GM18499 (cell line): Measurements from ENCODE around the gene RHOT1.
"Not testable (repeated sequence)": the region's sequence is repeated elsewhere in the genome, so short reads cannot be mapped to it uniquely, and the experiment has no call there.

Experiments used
- ATAC-seq: cut with Tn5 transposase; IDR thresholded peaks from one replicate; pipeline ENCODE4 v1.9.1; 2021; ENCODE audit warnings: moderate number of reproducible peaks; ENCODE audit not compliant: insufficient read depth, unreplicated experiment

The RHOT1 gene

DNA sequence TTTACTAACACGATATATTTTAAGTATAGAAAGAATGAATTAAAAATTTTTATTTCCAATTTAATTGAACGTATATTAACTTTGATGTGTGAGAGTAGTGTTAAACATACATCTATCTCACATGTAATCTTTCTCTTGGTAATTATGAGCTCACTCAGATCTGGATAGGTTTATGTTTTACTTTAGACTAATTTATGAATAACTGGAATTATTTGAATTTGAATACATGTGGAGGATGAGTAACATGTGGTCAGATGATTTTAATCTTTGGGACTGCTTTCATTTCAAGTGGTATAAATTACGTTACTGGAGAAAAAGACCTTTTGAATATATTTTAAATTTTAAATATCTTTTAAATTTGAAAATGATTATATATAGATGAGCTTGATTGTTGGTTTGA is 73.4 kb downstream of the RHOT1 start:
- ATAC-seq: no peak

DNA sequence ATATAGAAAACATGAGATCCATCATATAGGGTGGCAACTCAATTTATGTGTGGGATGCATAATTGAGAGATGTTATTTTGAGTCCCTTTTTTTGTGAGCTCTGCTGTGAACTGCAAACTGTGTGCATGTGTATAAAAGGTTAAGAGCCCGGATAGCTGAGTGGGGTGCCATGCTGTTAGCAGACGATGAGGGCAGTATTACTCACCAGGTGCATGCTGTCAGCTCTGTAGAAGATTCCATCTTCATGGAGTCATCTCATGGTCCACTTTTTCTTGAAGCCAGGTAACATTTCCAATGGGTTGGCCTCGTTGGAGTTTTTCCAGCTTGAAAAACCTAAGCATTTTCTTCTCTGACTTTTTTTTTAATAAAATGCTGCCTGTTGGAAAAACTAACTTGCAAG is 80.3 kb downstream of the RHOT1 start:
- ATAC-seq: no peak

DNA sequence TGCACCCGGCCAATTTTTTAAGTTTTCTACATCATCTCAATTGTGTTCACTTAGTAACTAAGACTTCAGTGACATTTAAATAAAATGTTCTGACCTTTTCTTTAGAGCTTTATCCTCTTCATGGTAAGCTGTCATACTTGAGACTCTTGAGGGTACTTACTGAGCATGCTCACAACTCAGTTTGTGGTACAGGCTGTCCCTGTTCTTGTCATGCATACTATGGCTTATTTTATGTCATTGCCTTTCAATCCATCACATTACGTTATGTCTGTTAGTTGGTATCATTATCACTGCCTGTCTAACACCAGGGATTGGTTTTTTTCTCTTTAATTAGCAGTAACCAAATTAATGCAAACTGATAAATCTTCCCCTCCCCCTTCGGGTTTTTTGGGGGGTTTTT is 81.4 kb downstream of the RHOT1 start:
- ATAC-seq: no peak

DNA sequence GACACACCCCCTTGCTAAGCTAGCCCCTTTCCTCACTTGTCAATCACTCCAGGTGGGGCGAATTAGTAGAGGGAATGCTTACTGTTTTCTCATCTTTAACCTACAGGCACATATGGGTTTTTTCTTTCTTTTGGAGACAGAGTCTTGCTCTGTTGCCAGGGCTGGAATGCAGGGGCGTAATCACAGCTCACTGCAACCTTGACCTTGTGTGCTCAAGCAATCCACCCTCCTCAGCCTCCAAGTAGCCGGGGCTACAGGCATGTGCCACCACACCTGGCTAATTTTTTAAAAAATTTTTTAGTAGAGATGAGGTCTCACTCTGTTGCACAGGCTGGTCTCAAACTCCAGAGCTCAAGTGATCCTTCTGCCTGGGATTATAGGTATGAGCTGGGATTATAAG is 84.6 kb downstream of the RHOT1 start:
- ATAC-seq: no peak

DNA sequence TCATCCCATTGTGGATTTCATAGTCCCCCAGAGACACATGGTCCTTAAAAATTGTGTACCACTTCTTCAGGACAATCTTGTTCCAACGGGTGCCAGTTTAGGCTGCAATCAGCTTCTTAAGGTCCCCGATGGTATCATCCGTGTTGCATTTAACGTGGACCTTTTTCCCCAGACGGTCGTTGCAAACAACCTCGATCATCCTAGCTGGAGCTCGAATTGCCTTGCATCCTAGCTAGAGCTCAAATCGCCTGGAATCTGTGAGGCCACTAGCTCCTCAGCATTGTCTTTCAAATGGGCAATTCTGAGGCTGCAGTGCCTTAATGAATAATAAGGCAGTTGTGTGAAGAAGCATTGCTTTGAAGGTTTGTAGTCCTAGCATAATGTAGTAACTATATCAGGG is 85.6 kb downstream of the RHOT1 start:
- ATAC-seq: no peak

DNA sequence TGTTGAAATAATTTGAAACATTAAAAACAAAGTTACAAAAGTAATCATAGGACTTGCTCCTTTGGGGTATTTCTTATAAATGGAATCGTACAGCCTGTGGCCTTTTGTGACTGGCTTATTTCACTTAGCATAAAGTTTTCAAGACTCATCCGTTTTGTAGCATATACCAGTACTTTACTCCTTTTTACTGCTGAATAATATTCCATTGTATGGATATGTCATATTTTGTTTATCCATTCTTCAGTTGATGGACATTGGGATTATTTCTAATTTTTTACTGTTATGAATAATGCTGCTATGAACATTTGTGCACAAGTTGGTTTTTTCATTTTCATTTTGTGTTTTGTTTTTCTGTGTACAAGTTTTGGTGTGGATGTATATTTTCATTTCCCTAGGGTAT is 93.3 kb downstream of the RHOT1 start:
- no peak for ATAC-seq

DNA sequence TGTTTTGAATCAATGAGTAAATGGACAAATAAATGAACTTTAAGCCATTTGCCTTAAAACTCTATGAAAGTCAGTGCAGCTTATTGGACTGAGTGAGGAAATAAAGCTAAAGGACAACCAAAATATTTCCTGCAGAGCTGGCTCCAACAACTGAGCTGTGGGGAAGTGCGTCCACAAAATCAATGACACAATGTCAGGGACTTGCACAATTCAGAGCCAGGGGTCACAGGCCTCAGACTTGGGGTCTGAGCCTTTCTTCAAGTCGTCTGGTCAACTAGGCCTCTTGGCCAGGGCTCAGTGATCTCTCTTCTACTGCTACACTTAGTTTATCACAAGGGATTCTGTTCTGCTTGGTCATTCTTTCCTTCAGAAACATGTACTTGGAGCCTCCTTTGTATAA is 97.2 kb downstream of the RHOT1 start:
- no peak for ATAC-seq

DNA sequence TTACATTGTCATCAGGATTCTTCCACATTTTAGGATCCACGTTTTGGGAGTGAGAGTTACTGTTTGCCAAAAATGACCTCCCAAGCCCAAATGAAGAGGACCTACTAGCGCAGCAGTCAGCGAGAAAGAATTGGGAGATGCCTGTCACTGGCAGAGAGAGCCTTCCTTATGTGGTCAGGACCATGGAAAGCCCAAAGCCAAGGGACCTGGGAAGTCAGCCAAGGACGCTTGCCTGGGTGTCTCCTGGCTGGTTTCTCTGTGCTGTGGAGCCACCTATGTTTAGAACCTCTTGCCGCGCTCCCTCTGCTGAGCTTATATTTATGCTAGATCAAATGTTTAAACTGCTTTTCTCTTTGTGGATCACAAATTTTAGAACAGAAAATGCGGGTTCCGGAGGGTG is 98.4 kb downstream of the RHOT1 start:
- no peak for ATAC-seq

DNA sequence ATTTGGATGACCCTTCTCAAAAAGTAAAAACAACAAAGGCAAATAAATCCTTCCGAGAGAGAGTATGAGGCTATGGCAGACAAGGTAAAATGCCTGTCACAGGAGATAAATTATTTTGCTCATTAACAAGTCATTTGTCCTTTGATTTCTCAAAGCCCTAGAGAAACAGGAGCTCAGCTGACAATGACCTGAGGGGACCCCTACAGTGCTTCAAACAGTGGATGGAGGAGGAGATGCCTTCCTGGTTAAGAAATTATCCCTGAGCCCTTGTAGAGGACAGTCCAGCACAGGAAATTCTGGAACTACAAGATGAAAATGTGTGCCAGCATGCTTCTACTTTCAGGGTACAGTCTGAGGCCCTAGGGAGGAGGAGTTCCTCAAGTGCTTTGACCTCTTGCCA is 99.3 kb downstream of the RHOT1 start:
- ATAC-seq: no peak

DNA sequence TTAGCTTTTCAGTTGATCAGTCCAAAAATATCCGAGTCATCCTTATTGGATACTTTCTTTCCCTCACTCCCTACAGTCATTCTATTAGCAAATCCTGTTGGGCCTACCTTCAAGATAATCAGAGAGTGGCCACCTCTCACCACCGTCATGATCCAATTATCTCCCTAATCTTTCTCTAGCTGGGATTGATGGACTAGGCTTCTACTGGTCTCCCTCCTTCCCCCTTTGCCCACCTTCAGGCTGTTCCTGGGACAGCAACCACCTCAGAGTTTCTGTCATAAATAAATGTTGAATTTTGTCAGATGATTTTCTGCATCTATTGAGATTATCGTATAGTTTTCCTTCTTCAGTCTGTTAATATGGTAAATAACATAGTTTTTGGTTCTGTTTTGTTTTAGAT is 107.2 kb downstream of the RHOT1 start:
- ATAC-seq: no peak

DNA sequence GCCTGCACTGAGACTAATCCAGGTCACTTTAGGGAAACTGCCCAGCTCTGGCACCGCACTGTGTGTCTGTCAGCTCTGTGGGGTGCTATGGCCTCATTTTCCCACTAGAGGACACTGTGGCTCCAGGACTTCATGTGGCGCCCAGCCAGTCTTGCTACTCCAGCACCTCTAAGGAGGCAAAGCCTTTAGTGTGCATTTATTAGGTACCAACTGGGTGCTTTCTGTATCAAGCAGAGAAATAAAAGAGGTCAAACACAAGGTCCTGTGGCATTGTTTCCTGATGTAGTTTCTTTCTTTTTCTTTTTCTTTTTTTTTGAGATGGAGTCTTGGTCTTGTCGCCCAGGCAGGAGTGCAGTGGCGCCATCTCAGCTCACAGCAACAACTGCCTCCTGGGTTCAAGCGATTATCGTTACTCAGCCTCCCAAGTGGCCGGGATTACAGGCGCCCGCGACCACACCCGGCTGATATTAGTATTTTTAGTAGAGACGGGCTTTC is 110.9 kb downstream of the RHOT1 start:
- no peak for ATAC-seq

DNA sequence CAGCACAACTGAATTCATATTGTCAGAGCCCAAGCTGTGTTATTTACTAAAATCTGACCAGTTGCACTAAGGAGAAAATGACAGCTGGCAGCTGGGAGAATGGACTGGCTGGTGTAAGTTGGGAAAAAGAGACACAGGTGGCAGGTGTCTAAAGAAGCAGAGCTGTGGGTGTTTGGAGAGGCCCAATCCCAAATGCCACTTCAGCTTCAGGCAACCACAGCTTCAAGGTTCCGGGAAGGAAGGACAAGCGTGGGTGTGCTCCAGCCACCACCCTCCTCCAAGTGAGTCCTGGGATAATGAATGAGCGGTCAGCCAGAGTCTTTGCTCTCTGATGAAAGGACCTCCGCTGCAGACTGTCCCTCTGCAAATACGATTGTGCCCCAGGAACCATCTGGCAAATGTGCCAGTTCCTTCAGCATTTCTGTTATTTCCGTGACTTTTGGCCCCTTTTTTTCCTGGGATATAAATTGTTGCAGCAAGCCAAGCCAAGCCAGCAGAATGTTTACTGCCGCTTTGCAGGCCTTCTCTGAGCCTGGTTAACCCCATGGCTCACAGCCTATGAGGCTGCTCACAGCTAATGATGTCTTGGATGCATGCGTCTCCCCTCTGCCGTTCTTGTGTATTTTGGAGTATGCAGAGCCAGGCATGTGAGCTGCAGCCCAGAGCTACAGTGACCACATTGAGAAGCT is 113.9 kb downstream of the RHOT1 start:
- no peak for ATAC-seq

DNA sequence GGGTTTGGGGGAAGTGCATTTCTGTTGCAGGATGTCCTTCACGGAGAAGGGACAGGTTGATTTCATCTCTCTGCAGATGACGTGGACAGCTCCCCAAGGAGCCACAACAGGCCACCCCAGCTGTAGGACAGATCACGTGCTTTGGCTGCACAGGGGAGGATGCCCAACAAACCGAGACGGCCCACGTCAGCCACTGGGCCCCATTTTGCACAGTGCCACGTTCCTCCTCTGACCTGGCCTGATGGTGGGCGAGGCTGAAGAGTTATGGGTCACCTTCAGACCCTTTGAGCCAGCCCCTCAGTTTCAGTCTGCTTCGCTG is 114.4 kb downstream of the RHOT1 start:
- no peak for ATAC-seq

DNA sequence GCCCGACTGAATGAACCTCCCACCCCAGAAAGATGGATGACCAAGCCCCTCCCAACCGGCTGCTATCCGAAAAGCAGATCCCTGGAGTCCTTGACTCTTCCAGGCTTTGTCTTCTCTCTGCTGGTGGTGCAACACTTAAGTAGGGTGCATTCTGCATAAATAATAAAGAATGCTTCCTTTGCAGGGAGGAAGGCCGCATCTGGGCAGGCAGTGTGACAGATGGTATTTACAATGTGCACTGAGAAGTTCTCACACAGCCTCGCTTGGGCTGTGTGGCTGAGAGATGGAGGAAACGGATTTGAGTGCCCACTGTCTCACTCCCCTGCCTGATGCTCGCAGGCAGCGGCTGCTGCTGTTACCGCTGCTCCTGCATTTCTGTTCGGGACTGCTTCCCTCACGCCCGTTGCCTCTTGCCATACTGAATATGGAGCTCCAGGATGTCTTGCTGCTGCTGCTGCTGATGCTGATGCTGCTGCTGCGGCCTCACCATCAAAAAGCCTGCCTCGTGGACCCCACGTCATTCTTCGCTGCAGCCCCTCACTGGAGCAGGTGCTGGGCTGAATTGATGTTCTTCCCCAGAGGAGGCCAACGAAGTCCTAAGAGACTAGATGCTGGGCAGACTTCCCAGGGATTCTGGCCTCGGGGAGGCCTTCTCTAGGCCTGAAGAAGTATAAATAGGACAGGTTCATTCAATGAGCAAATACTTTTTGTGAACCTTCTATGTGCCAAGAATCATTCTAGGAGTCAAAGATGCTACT is 116.3 kb downstream of the RHOT1 start:
- no peak for ATAC-seq

DNA sequence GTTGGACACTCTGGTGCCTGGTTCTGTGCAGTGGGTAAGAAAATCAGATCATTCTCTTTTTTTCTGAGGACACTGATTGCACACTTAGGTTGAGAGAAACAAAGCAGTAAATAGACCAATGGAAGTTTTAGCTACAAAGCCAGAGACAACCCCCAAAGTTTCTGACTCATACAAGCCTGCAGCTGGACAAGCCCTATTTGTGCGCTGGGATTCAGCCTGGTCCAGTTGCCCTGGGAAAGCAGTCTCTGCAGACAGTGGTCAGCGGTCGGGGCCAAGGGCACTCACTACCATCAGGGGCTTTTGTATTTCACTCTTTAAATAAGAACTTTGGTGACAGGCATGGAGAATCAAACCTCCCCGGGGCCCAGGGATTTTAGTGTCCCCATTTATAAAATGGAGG is 117.3 kb downstream of the RHOT1 start:
- no peak for ATAC-seq

DNA sequence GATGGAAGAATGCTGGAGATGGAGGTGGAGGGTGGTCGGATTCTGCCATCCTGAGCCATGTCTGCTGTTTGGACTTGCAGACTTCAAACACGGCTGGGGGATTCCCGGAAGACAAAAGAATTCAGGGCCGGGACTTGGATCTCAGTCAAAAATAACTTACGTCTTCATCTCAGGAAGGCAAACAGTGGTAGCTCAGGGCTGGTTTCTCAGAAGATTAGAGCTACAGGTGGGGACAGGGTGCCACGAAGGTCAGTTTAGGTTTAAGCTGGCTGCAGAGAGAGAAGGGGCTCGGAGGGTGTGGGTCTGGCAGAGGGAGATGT is 119.1 kb downstream of the RHOT1 start:
- ATAC-seq: no peak

DNA sequence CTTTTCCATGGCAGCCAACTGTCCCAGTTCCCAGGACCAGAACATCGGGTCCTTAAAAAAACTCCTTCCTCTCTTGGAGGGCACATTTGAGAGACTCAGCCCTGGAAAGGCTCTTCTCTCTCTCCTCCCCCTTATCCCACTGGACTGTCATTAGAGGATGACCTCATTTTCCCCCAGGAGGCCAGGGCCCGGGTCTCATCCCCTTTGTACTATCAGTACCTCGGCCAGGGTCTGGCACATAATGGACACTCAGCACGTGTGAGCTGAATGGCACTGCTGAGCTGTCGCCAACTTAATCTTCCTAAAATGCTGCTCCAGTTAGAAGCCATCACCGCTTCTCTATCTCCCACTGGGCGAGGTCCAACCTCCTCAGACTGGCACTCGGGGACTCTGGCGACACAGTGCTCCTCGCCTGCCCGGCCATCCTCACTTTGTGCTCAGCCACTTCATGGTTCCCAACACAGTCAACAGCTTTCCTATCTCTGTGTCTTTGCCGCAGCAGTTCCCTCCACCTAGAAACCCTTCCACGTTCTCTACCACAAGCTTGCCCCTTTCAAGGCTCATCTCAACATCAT is 119.7 kb downstream of the RHOT1 start:
- ATAC-seq: no peak

DNA sequence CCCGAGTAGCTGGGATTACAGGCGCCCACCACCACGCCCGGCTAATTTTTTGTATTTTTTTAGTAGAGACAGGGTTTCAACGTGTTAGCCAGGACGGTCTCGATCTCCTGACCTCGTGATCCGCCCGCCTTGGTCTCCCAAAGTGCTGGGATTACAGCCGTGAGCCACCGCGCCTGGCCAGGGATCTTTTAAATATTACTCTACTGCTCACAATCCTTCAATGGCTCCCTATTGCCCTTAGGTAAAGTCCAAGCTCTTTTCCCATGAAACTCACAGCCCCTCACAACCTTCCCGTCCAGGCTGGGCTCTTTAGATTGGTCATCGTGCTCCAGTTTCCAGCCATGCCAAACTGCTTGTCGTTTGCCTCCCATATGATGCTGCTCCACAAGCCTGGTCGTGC is 121.2 kb downstream of the RHOT1 start:
- ATAC-seq: not testable (repeated sequence)

DNA sequence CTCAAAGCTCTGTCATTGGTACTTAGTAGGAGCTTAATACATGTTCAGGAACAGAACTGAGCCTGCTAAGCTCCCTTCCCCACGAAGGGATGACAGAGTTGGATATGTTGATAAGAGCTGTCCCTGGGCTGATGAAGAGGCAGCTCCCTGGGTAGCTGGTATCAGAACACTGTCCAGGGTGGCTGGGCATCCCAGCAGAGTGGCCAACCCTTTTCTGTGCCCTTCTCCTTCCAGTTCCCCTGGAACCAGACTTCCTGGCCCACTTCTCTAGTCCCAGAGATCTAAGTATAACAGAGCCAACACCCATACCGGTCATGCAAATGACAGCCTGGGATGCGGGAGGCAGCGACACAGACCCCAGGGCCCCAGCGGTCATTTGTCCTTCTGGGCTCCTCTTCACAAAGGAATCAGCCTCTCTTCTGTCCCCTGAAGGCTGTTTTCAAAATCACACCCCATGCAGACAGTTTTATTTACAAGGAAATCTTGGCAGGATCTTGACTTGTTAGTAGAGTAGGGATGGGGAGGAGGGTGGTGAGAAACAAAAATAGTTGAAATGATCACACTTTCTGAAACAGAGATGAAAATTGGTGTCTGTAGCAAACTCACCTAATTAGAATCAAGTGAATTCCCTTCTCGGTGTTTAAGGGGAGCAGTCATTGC is 122.0 kb downstream of the RHOT1 start:
- ATAC-seq: no peak

DNA sequence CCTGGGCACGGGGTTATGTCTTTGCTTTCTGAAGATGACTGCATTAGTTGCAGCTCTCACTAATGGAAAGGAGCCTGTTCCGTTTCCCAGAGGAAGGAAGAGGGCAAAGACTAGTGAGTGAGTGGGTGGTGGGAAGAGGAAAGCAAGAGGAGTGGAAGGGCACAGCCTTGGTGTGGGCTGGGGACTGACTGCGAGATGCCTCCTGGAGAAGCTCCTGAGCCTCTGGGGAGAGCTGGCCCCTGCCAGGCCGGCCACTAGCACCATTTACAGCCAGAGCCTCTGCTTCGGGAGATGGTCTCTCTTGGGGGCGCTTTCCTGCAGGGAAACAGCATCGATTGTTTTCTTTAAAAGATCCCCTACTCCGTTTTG is 122.5 kb downstream of the RHOT1 start:
- ATAC-seq: no peak

DNA sequence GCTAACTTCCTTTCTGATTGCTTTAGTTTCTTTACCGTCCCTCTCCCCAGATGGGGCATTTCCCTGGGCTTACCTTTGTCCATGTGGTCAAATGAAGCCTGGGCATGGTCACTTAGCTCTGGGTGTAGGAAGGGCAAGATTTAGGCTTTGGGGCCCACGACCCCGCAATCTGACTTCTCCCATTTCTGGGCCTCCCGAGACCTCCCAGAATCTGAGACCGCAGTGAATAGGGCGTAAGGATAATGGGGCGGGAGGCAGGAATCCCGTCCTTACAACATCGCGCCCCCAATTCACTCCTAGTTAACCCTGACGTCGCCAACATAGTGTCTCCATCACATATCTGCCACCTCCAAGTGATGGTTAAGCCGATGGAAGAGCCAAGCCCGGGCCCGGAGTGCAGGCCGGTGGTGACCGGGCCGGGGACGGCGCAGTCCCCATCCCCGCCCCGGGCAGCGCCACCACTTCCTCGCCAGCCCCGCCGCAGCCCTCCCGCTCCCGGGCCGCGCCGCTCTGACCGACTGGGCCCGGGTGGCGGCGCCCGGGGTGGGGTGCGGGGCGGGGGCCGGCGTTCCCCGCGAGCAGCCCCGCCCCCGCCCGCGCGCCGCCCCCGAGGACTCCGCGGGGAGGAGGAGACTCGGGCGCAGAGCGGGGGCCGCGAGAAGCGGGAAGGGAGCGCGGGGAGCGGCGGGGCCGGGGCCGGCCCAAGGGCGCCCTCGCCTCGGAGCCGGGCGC is 123.1 kb downstream of the RHOT1 start, which contains the start of gene RHBDL3:
TSS of gene RHBDL3 (plus strand) at position 641 of the 732 bp plus-strand sequence. CDS start 358 bp downstream, outside the sequence.
- no peak for ATAC-seq
